ENCODE results near the gene PHGDH.

The PHGDH gene

DNA sequence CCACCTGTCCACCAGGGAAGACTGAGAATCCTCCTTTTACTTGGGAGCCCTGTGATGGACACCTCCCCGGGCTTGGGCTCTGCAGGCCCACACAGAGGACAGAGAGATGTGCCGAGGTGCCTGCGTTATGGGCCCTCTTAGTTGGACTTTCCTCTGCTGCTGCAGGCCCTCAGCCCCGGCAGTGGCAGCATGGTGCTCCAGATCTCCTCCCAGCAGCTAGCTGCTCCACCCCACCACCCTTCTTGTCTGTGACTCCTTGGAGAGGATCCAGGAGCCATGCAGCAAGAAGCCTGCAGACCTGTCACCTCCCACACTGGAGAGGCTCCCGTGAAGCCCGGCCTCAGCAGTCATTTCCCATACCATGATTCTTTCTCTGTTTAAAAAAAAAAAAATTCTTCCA, 27.4 kb downstream of the PHGDH start:
- TF ChIP-seq FOXP2 (optimal IDR thresholded peaks at IDR 0.05; ENCODE audit: borderline replicate concordance, extremely low read depth, extremely low read length, insufficient read depth) (no peak), SIN3A (IDR thresholded peaks at IDR 0.05; ENCODE audit: borderline replicate concordance, insufficient read depth, low read length) (no peak), POLR2AphosphoS5 (IDR thresholded peaks at IDR 0.05; ENCODE audit: low read depth, low read length) (no peak), TAF1 (IDR thresholded peaks at IDR 0.05; ENCODE audit: borderline replicate concordance, insufficient read depth, low read length) (no peak)
- TF ChIP-seq, protein P1, sequence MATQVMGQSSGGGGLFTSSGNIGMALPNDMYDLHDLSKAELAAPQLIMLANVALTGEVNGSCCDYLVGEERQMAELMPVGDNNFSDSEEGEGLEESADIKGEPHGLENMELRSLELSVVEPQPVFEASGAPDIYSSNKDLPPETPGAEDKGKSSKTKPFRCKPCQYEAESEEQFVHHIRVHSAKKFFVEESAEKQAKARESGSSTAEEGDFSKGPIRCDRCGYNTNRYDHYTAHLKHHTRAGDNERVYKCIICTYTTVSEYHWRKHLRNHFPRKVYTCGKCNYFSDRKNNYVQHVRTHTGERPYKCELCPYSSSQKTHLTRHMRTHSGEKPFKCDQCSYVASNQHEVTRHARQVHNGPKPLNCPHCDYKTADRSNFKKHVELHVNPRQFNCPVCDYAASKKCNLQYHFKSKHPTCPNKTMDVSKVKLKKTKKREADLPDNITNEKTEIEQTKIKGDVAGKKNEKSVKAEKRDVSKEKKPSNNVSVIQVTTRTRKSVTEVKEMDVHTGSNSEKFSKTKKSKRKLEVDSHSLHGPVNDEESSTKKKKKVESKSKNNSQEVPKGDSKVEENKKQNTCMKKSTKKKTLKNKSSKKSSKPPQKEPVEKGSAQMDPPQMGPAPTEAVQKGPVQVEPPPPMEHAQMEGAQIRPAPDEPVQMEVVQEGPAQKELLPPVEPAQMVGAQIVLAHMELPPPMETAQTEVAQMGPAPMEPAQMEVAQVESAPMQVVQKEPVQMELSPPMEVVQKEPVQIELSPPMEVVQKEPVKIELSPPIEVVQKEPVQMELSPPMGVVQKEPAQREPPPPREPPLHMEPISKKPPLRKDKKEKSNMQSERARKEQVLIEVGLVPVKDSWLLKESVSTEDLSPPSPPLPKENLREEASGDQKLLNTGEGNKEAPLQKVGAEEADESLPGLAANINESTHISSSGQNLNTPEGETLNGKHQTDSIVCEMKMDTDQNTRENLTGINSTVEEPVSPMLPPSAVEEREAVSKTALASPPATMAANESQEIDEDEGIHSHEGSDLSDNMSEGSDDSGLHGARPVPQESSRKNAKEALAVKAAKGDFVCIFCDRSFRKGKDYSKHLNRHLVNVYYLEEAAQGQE (IDR thresholded peaks at IDR 0.05; ENCODE audit: insufficient read depth in 1 of 2, low read depth in 2 of 2, low read length in 2 of 2), result no peak

DNA sequence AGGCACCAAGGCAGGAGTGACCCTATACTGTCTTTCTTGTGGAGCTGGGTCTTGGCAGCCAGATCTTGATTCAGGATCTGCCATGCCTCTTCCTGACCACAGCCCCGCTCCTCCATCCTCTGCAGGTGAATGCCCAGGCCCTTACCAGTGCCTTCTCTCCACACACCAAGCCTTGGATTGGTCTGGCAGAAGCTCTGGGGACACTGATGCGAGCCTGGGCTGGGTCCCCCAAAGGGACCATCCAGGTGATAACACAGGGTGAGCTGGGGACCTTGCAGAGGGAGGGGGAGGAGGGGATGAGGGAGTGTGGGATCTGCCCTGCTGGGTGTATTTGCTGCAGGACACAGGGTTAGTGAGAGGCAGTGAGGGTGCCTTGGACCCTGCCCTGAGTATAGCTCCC, 28.5 kb downstream of the PHGDH start:
- TF ChIP-seq FOXP2 (optimal IDR thresholded peaks at IDR 0.05; ENCODE audit: borderline replicate concordance, extremely low read depth, extremely low read length, insufficient read depth) (no peak), SIN3A (IDR thresholded peaks at IDR 0.05; ENCODE audit: borderline replicate concordance, insufficient read depth, low read length) (no peak), POLR2AphosphoS5 (IDR thresholded peaks at IDR 0.05; ENCODE audit: low read depth, low read length) (no peak), TAF1 (IDR thresholded peaks at IDR 0.05; ENCODE audit: borderline replicate concordance, insufficient read depth, low read length) (no peak)
- TF ChIP-seq, protein P1 (IDR thresholded peaks at IDR 0.05; ENCODE audit: insufficient read depth in 1 of 2, low read depth in 2 of 2, low read length in 2 of 2), result no peak

DNA sequence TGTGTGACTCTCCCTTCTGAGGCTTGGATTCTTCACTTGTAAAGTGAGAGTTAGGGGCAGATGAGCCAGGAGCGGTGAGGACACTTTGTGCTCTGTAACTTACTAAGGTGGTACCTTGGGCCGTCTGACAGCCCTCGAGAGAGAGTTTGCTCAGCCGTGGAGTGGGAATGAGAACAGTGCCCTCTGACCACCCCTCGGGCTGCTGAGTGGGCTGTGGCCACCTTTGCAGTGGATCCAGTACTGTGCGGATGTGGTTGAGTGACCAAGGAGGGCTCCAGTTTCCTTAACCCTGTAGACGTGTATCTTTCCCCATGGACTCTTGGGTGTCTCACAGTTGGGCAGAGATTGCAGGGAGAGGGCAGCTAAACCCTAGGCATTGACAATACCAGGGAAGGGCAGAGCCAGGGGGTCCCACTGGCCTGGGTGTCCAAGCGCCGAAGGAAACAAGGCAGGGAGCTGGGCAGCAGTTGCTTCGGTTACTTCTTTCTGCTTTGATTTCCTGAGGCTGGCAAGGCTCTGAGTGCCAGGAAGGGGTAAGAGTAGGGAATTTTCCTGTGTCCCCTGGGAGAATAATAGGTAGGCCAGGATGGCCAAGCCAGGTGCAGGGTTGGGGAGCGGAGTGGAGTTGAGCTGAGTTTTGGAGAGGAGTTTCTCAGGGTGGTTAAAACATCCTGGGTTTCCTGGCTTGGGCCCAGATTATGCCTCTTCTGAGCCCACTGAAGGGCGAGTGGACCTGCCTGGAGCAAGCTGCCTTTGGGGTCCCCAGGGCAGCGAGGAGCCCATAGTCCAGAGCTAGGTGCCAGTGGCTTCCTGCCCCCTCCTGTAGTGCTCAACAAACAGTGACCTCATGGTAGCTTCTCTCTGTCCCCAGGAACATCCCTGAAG, 29.4 kb downstream of the PHGDH start:
- TF ChIP-seq SIN3A (IDR thresholded peaks at IDR 0.05; ENCODE audit: borderline replicate concordance, insufficient read depth, low read length), result no peak
- no peak for TF ChIP-seq FOXP2 (optimal IDR thresholded peaks at IDR 0.05; ENCODE audit: borderline replicate concordance, extremely low read depth, extremely low read length, insufficient read depth)
- TF ChIP-seq, protein P1 (IDR thresholded peaks at IDR 0.05; ENCODE audit: insufficient read depth in 1 of 2, low read depth in 2 of 2, low read length in 2 of 2), result no peak
- no peak for TF ChIP-seq TAF1 (IDR thresholded peaks at IDR 0.05; ENCODE audit: borderline replicate concordance, insufficient read depth, low read length)
- no peak for TF ChIP-seq POLR2AphosphoS5 (IDR thresholded peaks at IDR 0.05; ENCODE audit: low read depth, low read length)

DNA sequence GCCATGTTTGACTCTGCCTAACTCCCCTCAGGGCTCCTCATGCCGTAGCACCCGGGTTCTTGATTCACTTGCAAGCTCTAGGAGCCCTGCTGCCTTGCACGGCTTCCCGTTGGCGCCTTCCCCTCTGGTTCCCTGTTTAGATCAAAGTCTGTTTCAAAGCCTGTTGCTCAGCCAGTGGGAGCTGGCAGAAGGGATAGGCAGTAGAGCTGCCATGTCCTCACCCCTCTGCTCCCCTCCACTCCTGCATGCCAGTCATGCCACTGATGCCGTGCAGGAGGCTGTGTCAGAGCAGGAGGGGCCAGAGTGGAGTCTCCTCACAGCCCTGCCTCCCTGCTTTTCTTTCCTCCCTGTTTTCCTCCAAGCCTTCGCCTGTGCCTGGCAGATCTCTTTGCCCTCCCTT, 30.5 kb downstream of the PHGDH start:
- TF ChIP-seq POLR2AphosphoS5 (IDR thresholded peaks at IDR 0.05; ENCODE audit: low read depth, low read length) (no peak; the same call in 1 of the 2 replicates), TAF1 (IDR thresholded peaks at IDR 0.05; ENCODE audit: borderline replicate concordance, insufficient read depth, low read length) (no peak), FOXP2 (optimal IDR thresholded peaks at IDR 0.05; ENCODE audit: borderline replicate concordance, extremely low read depth, extremely low read length, insufficient read depth) (no peak), SIN3A (IDR thresholded peaks at IDR 0.05; ENCODE audit: borderline replicate concordance, insufficient read depth, low read length) (no peak)
- TF ChIP-seq, protein P1 (IDR thresholded peaks at IDR 0.05; ENCODE audit: insufficient read depth in 1 of 2, low read depth in 2 of 2, low read length in 2 of 2), result no peak

All from PFSK-1 (cell line).